Measurements from ENCODE around the gene TRABD2B.

Gene TRABD2B

DNA sequence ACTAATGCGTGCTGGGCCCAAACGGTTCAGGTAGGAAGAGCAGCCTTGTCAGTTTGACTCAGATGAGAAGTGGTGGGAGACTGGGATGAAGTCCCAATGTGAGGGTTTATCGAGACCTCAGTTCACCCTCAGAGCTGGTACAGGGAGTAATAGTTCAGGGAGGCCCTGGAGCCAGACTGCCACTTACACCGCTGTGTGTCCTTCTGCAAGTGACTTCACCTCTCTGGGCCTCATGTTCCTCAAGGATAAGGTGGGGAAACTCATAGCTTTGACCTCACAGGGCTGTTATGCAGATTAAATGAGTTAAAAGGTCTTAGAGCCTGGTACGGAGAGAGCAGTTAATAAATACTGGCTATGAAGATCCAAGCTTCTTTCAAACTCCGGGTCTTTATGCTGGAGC, 219.9 kb downstream of the TRABD2B start (continued):
- TF ChIP-seq, protein P1, sequence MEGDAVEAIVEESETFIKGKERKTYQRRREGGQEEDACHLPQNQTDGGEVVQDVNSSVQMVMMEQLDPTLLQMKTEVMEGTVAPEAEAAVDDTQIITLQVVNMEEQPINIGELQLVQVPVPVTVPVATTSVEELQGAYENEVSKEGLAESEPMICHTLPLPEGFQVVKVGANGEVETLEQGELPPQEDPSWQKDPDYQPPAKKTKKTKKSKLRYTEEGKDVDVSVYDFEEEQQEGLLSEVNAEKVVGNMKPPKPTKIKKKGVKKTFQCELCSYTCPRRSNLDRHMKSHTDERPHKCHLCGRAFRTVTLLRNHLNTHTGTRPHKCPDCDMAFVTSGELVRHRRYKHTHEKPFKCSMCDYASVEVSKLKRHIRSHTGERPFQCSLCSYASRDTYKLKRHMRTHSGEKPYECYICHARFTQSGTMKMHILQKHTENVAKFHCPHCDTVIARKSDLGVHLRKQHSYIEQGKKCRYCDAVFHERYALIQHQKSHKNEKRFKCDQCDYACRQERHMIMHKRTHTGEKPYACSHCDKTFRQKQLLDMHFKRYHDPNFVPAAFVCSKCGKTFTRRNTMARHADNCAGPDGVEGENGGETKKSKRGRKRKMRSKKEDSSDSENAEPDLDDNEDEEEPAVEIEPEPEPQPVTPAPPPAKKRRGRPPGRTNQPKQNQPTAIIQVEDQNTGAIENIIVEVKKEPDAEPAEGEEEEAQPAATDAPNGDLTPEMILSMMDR (tag by site-specific recombination; IDR thresholded peaks at IDR 0.05): no peak
- no peak for TF ChIP-seq ZNF341 (tag by site-specific recombination; IDR thresholded peaks at IDR 0.05; ENCODE audit: low read depth)

GRCh38 chr1:47776667-47777131, 220.5 kb downstream of the TRABD2B start:
- Histone ChIP-seq H3K36me3 (ENCODE audit: control insufficient read depth in 2 of 2, insufficient read depth in 1 of 2, low read length in 2 of 2) (peaks cover 0 to 3% of the 10 kb centered on the region in 2 experiments; a peak in 1 of 3 replicates), H3K4me1 (ENCODE audit: control insufficient read depth, insufficient read depth, low read length) (no peaks in the 10 kb centered on the region), H3K27ac (ENCODE audit: extremely low read depth, low read depth, low read length) (no peak overlapping the region), H3K9me3 (ENCODE audit: control insufficient read depth, insufficient read depth, low read depth, low read length) (no peaks in the 10 kb centered on the region), H3K4me3 (ENCODE audit: low read depth, low read length) (no peak overlapping the region)
- POLR2A ChIA-PET: no interaction called here
- TF ChIP-seq ZNF157 (tag by site-specific recombination; IDR thresholded peaks at IDR 0.05): no peak
- no peak for TF ChIP-seq ZNF138 (tag by site-specific recombination; IDR thresholded peaks at IDR 0.05; ENCODE audit: borderline replicate concordance)
- no peak for TF ChIP-seq HOXC10 (CRISPR knock-in tag; IDR thresholded peaks at IDR 0.05)
- TF ChIP-seq ZNF692 (tag by site-specific recombination; IDR thresholded peaks at IDR 0.05): no peak
- TF ChIP-seq, protein P2, sequence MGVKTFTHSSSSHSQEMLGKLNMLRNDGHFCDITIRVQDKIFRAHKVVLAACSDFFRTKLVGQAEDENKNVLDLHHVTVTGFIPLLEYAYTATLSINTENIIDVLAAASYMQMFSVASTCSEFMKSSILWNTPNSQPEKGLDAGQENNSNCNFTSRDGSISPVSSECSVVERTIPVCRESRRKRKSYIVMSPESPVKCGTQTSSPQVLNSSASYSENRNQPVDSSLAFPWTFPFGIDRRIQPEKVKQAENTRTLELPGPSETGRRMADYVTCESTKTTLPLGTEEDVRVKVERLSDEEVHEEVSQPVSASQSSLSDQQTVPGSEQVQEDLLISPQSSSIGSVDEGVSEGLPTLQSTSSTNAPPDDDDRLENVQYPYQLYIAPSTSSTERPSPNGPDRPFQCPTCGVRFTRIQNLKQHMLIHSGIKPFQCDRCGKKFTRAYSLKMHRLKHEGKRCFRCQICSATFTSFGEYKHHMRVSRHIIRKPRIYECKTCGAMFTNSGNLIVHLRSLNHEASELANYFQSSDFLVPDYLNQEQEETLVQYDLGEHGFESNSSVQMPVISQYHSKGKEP (tag by site-specific recombination; IDR thresholded peaks at IDR 0.05): no peak
- TF ChIP-seq, protein P3, sequence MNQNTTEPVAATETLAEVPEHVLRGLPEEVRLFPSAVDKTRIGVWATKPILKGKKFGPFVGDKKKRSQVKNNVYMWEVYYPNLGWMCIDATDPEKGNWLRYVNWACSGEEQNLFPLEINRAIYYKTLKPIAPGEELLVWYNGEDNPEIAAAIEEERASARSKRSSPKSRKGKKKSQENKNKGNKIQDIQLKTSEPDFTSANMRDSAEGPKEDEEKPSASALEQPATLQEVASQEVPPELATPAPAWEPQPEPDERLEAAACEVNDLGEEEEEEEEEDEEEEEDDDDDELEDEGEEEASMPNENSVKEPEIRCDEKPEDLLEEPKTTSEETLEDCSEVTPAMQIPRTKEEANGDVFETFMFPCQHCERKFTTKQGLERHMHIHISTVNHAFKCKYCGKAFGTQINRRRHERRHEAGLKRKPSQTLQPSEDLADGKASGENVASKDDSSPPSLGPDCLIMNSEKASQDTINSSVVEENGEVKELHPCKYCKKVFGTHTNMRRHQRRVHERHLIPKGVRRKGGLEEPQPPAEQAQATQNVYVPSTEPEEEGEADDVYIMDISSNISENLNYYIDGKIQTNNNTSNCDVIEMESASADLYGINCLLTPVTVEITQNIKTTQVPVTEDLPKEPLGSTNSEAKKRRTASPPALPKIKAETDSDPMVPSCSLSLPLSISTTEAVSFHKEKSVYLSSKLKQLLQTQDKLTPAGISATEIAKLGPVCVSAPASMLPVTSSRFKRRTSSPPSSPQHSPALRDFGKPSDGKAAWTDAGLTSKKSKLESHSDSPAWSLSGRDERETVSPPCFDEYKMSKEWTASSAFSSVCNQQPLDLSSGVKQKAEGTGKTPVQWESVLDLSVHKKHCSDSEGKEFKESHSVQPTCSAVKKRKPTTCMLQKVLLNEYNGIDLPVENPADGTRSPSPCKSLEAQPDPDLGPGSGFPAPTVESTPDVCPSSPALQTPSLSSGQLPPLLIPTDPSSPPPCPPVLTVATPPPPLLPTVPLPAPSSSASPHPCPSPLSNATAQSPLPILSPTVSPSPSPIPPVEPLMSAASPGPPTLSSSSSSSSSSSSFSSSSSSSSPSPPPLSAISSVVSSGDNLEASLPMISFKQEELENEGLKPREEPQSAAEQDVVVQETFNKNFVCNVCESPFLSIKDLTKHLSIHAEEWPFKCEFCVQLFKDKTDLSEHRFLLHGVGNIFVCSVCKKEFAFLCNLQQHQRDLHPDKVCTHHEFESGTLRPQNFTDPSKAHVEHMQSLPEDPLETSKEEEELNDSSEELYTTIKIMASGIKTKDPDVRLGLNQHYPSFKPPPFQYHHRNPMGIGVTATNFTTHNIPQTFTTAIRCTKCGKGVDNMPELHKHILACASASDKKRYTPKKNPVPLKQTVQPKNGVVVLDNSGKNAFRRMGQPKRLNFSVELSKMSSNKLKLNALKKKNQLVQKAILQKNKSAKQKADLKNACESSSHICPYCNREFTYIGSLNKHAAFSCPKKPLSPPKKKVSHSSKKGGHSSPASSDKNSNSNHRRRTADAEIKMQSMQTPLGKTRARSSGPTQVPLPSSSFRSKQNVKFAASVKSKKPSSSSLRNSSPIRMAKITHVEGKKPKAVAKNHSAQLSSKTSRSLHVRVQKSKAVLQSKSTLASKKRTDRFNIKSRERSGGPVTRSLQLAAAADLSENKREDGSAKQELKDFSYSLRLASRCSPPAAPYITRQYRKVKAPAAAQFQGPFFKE (tag by site-specific recombination; IDR thresholded peaks at IDR 0.05; ENCODE audit: borderline replicate concordance): no peak
- TF ChIP-seq MYNN (tag by site-specific recombination; IDR thresholded peaks at IDR 0.05; ENCODE audit: borderline replicate concordance): no peak
- no peak for TF ChIP-seq ZNF544 (tag by site-specific recombination; IDR thresholded peaks at IDR 0.05)
- CTCF ChIA-PET: interaction anchor here (0.6 to 0.7 kb wide), 2 partner anchors 9 to 192 kb away, joined by 3 to 5 read pairs; no protein-coding TSS in a partner anchor
